Stomach smooth muscle (tissue), 2 donors: ENCODE measurements around the gene PAQR8.
A peak's percentile ranks its signal among the peaks of the same experiment; 100 is the strongest.

Experiments
- H3K27ac ChIP-seq: one replicate; pipeline ENCODE4 v1.7.0; 2013; ENCODE audit warnings: mild to moderate bottlenecking, low read length, inconsistent platforms
- H3K27me3 ChIP-seq, 2 donors: one replicate each; pipeline ENCODE4 v1.7.0; 2013; ENCODE audit warnings: low read length in 2 of 2; ENCODE audit not compliant: insufficient read depth in 2 of 2, control insufficient read depth in 1 of 2
- H3K36me3 ChIP-seq, 2 donors: one replicate each; pipeline ENCODE4 v1.7.0; 2013; ENCODE audit warnings: low read length in 2 of 2; ENCODE audit not compliant: control insufficient read depth in 2 of 2, insufficient read depth in 2 of 2
- H3K4me1 ChIP-seq: one replicate; pipeline ENCODE4 v1.7.0; 2013; ENCODE audit warnings: low read length; ENCODE audit not compliant: control insufficient read depth, insufficient read depth
- H3K4me3 ChIP-seq, 2 donors: one replicate each; pipeline ENCODE4 v1.7.0; 2013; ENCODE audit warnings: low read length in 2 of 2
- H3K9ac ChIP-seq, 2 donors: one replicate each; pipeline ENCODE4 v1.7.0; 2013; ENCODE audit warnings: low read length in 2 of 2, mild to moderate bottlenecking in 1 of 2
- H3K9me3 ChIP-seq, 2 donors: one replicate each; pipeline ENCODE4 v1.7.0; 2013; ENCODE audit warnings: low read length in 2 of 2; ENCODE audit not compliant: control insufficient read depth in 2 of 2
- donor health status: healthy.
- donor health status: Pancreatic carcinoma.

Gene PAQR8

DNA sequence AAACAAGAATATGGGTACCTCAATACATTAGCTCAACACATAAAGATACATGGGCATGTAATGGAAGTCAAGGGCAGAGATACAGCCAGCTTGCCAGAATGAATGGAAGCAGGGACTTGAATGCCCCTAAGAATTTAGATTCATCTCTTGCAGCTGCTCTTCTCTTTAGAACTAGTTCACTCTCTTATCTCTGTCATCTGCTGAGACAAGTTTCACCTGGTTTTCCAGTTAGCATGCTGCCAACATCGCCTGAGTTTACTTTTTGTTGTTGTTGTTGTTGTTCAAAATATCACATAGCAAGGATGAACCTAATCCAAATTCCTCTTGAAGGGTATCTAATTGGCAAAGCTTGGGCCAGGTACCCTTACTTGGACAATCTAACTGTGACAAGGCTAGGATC lies 14.1 kb upstream of the PAQR8 start:
- Histone ChIP-seq H3K27me3 (peaks cover 0 to 3% of the 10 kb centered on the region in 2 donors), H3K4me1 (peaks cover 3% of the 10 kb centered on the region), H3K36me3 (no peaks in the 10 kb centered on the region), H3K27ac (no peak overlapping the region), H3K9ac (no peak overlapping the region), H3K9me3 (no peaks in the 10 kb centered on the region), H3K4me3 (no peak overlapping the region)

GRCh38 chr6:52351879-52352238 lies 10.1 kb upstream of the PAQR8 start:
- Histone ChIP-seq H3K4me3 (no peak overlapping the region), H3K27me3 (no peaks in the 10 kb centered on the region), H3K4me1 (peaks cover 3% of the 10 kb centered on the region), H3K9me3 (no peaks in the 10 kb centered on the region), H3K36me3 (no peaks in the 10 kb centered on the region), H3K27ac (peak overlapping the region; percentile 37), H3K9ac (no peak overlapping the region)

DNA sequence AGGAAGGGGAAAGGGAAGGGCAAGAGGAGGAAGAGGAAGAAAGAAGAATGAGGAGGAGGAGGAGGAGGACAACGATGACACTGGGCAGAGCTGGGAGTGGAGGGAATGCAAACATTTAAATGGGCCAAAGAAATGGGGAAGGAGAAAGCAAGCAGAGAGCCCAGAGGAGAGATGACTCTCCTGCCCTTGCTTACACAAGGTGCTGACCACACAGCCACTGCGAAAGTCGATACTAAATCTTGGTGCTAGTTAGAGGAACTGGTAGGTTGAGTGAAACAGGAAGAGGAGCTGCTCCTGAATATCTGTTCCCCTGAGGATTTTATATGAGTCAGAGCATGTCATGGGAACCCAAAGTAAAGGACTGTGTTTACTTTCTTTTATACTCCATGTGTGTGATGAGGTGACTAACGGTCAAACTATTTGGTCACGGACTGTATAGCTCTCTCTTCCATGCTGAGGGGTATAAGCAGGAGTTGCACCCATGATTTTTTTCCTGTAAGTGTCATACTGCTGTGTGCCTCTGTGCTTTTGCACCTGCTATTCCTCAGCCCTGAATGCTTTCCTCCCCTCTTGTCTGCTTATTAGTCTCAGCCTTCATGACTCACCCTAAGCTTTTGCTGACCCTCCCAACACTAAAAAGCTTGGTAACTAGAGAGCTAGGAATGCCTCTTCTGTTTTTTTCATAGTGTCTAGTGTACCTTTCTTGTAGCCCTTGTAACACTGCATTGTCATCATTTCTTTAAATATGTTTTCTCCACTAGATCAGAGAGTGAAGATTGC lies 9.5 kb upstream of the PAQR8 start:
- Histone ChIP-seq H3K4me1 (peaks cover 3% of the 10 kb centered on the region), H3K27me3 (no peaks in the 10 kb centered on the region), H3K27ac (peak overlapping the region; percentile 37), H3K4me3 (peak overlapping the region in 1 of 2 donors; percentile 35), H3K36me3 (no peaks in the 10 kb centered on the region), H3K9ac (no peak overlapping the region), H3K9me3 (no peaks in the 10 kb centered on the region)

DNA sequence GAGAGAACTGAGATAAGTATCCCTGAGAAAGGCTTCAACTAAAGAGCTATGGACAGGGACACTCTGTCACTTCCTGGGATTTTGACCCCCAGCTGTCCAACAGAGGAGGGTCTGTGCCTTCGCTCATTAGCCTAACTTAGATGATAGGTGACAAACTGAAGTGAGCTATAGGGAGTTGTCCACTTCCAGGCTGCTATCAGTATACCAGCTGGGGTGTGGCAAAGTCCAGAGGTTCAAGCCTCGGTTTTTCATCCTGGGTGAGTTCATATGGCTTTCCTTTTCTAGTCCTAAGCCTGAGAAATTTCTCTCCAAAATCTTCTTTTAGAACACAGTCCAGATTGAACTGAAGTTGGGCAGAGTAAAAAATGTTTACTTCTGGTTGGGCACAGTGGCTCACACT lies 5.9 kb upstream of the PAQR8 start:
- no peaks in the 10 kb centered on the region for H3K27me3 ChIP-seq
- no peak overlapping the region for H3K27ac ChIP-seq
- H3K4me1 ChIP-seq, result peaks cover 17% of the 10 kb centered on the region
- H3K4me3 ChIP-seq, result no peak overlapping the region
- H3K36me3 ChIP-seq, result no peaks in the 10 kb centered on the region
- no peaks in the 10 kb centered on the region for H3K9me3 ChIP-seq
- no peak overlapping the region for H3K9ac ChIP-seq

GRCh38 chr6:52359403-52359802 lies 2.5 kb upstream of the PAQR8 start:
- peaks cover 34% of the 10 kb centered on the region for H3K4me1 ChIP-seq
- no peak overlapping the region for H3K4me3 ChIP-seq
- H3K27me3 ChIP-seq, result no peaks in the 10 kb centered on the region
- peak overlapping the region; percentile 73 for H3K27ac ChIP-seq
- H3K36me3 ChIP-seq, result no peaks in the 10 kb centered on the region
- no peaks in the 10 kb centered on the region for H3K9me3 ChIP-seq
- H3K9ac ChIP-seq, result no peak overlapping the region

DNA sequence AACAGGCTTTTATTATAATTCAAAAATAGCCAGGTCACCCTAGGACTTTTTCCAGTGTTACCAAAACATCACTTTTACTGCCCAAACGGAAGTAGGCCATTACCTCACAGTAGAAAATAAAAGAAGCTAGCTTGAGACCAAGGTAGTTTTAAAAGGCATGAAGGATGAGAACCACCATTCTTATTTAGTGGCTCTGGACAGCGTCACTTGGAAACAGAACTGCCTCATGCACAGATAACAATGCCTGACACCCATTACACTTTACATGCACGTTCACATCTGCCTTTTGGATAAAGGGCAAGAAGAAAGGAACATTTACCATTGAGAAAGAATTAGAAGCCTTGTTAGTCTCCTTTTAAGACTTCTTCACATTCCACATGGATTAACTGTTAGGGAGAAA lies 1.9 kb upstream of the PAQR8 start:
- H3K9me3 ChIP-seq, result no peaks in the 10 kb centered on the region
- no peaks in the 10 kb centered on the region for H3K36me3 ChIP-seq
- H3K4me1 ChIP-seq, result peaks cover 34% of the 10 kb centered on the region
- no peak overlapping the region for H3K4me3 ChIP-seq
- peak overlapping the region; percentile 73 for H3K27ac ChIP-seq
- no peaks in the 10 kb centered on the region for H3K27me3 ChIP-seq
- H3K9ac ChIP-seq, result no peak overlapping the region

DNA sequence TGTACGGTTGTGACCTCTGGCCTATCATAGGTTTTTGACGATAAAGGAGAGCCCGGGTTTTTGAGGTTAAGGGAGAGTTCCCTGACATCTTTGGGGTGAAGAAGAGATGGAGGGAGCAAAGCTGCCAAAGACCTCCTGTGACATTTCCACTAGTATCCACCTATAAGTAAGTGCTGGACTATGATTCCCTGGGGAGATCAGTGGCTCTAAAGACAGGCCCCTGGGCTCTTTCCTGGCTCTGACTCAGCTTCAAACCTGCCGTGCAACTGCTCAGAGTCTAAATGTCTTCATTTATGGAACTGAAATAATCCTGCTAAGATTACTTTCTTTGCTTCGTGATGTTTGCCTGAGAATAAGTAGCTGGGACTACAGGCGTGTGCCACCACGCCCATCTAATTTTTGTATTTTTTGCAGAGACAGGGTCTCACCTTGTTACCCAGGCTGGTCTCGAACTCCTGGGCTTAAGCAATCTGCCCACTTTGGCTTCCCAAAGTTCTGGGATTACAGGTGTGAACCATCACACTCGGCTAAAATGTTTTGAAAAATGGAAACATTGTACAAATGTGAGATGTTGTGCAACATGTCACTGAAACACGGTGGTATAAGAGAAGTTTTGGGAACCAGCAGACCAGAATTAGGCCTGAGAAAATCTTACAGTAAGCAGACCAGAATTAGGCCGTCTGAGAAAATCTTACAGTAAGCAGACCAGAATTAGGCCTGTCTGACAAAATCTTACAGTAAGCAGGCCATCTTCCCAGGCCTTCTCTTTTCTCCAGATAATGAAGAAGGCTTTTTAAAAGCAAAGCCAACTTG lies 1.1 kb upstream of the PAQR8 start:
- Histone ChIP-seq H3K9ac (peak overlapping the region in 1 of 2 donors; percentile 72), H3K27me3 (no peaks in the 10 kb centered on the region), H3K4me1 (peaks cover 34% of the 10 kb centered on the region), H3K36me3 (no peaks in the 10 kb centered on the region), H3K27ac (peak overlapping the region; percentile 73), H3K4me3 (peak overlapping the region; percentile 90 to 96), H3K9me3 (no peaks in the 10 kb centered on the region)

DNA sequence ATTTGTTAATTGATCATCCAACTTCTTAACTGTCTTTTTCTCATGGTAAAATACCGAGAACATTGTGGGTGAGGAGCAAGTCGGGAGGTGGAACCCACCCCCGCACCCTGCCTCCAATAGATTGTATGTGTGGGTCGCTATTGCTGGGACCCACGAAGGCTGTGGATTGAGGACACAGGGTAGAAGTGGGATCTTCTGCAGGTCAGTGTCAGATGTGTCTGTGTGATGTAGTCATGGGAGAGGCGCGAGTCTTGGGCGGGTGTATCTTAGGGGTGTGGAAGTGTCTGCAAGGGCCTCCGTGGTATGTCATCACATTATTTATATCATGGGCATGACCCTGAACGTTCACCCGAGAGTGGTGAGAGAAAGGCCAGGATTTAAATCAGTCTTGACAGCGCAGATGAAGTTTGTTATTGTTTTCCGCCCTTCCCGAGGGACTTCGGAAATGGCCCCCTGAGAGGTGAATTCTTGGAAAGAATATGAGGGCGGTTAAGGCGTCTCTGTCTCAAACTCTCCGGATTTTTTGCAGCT lies 472 bp upstream of the PAQR8 start:
- peaks cover 34% of the 10 kb centered on the region for H3K4me1 ChIP-seq
- H3K27me3 ChIP-seq, result no peaks in the 10 kb centered on the region
- no peaks in the 10 kb centered on the region for H3K9me3 ChIP-seq
- peak overlapping the region; percentile 69 to 72 for H3K9ac ChIP-seq
- peak overlapping the region; percentile 73 for H3K27ac ChIP-seq
- H3K36me3 ChIP-seq, result no peaks in the 10 kb centered on the region
- H3K4me3 ChIP-seq, result peak overlapping the region; percentile 90 to 96

DNA sequence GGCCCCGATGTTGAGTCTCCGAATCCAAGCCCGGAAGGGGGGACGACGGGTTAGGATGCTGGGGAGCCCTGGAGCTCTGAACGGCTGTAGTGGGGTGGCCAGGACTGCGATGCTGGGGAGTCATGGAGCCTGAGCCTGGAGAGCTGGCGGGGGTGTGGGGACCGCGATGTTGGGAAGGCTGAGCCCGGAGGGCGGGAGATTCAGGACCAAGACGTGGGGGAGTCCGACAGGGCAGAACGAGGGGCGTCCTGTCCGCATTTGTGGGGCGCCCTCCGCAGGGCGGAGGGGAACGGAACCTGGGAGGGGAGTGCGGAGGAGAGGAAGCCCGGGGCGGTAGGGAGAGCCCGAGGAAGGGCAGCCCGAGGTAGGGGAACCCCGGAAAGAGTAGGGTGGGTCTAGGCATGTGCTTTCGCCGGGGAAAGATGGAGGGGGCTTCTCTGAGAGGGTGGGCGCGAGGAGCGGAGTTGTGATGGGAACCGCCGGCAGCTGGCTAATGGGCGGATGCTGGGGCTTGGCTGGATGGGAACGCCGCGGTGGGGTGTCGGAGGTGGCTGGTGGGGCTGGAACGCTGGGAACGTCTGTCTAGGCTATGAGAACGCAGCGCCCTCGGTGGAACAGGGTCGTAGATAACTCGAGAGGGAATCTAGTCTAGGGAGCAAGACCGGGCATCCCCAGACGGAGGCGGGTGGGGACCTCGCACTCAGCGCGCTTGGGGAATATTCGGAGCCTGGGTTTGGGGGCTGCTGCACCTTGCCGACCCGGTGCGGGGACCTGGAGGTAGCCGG lies 684 bp downstream of the PAQR8 start:
- H3K36me3 ChIP-seq, result no peaks in the 10 kb centered on the region
- H3K27me3 ChIP-seq, result no peaks in the 10 kb centered on the region
- no peaks in the 10 kb centered on the region for H3K9me3 ChIP-seq
- H3K4me1 ChIP-seq, result peaks cover 34% of the 10 kb centered on the region
- peak overlapping the region; percentile 84 to 90 for H3K4me3 ChIP-seq
- H3K27ac ChIP-seq, result peak overlapping the region; percentile 37
- H3K9ac ChIP-seq, result peak overlapping the region; percentile 72 to 73

- peaks cover 0 to 2% of the 10 kb centered on the region in 2 donors for H3K36me3 ChIP-seq
- no peaks in the 10 kb centered on the region for H3K9me3 ChIP-seq
- peak overlapping the region; percentile 84 to 90 for H3K4me3 ChIP-seq
- H3K9ac ChIP-seq, result peak overlapping the region in 1 of 2 donors; percentile 72
- peaks cover 34% of the 10 kb centered on the region for H3K4me1 ChIP-seq
- no peak overlapping the region for H3K27ac ChIP-seq
- H3K27me3 ChIP-seq, result no peaks in the 10 kb centered on the region
Measured at GRCh38 chr6:52363228-52363867, 1.4 kb downstream of the PAQR8 start.
